ENCODE data around the gene ACSF2.

DNA sequence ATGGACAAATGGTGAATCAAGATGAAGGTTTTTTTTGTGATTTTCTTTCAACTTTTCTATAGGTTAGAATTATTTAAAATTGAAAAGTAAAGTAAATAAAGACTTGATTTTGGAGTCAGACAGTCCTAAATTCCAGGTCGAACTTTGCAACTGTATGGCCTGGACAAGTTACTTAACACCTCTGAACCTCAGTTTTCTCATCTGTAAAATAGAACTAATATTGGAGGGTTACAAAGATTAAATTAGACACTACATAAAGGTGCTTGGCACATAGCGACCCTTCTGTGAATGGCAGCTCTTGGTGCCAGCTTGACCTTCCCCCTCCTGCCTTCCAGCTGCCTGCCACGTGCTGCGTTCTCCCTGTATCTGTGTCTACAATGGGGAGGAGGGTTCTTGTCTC, 55.6 kb downstream of the ACSF2 start:
- TF ChIP-seq, protein P1, sequence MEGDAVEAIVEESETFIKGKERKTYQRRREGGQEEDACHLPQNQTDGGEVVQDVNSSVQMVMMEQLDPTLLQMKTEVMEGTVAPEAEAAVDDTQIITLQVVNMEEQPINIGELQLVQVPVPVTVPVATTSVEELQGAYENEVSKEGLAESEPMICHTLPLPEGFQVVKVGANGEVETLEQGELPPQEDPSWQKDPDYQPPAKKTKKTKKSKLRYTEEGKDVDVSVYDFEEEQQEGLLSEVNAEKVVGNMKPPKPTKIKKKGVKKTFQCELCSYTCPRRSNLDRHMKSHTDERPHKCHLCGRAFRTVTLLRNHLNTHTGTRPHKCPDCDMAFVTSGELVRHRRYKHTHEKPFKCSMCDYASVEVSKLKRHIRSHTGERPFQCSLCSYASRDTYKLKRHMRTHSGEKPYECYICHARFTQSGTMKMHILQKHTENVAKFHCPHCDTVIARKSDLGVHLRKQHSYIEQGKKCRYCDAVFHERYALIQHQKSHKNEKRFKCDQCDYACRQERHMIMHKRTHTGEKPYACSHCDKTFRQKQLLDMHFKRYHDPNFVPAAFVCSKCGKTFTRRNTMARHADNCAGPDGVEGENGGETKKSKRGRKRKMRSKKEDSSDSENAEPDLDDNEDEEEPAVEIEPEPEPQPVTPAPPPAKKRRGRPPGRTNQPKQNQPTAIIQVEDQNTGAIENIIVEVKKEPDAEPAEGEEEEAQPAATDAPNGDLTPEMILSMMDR (IDR thresholded peaks at IDR 0.05) = no peak
- TF ChIP-seq POLR2A (IDR thresholded peaks at IDR 0.05) = no peak

Data from thyroid gland (tissue), 4 donors.